WTC11 (cell line): ENCODE data around the gene FKBP5.

Source experiments
- CTCF ChIP-seq: fragments of 200-600 bp; IDR thresholded peaks from 2 replicates; pipeline ENCODE4 v1.8.0; 2022; ENCODE audit warnings: antibody characterized with exemption
- ZNF263 ChIP-seq: sonication (generic); formaldehyde crosslinking; IDR thresholded peaks from 2 replicates; pipeline ENCODE4 v1.8.1; 2022; ENCODE audit warnings: low read depth, mild to moderate bottlenecking, moderate library complexity, missing genetic modification reagents

DNA sequence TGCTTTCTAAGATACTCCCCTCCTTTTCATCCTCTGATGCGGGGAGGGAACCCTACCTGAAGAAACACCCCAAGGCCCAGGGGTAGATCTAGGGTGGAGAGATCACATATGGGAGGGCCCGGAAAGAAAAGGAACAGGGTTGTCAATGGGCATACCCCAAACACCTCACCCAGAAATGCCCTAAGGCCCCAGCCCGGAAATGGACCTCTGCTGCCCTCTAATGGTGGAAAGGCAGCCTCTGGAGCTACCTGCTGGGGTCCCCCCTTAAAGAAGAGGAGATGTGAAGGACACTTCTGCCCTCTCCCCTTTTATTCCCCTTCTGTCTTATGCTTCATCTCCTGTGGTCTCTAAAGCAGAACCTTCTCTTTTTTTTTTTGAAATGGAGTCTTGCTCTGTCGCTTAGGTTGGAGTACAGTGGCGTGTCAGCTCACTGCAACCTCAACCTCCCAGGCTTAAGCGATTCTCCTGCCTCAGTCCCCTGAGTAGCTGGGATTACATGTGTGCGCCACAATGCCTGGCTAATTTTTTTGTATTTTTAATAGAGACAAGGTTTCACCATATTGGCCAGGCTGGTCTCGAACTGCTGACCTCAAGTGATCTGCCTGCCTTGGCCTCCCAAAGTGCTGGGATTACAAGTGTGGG, 47.7 kb upstream of the FKBP5 start:
- TF ChIP-seq CTCF: peak; percentile 82
- TF ChIP-seq ZNF263 (CRISPR knock-in tag): no peak
